HG02763 (cell line): ENCODE results near the gene HSDL2.
"Not testable (repeated sequence)": the region's sequence is repeated elsewhere in the genome, so short reads cannot be mapped to it uniquely, and the experiment has no call there.

ENCODE experiments used
- ATAC-seq: cut with Tn5 transposase; IDR thresholded peaks from one replicate; pipeline ENCODE4 v1.9.1; 2021; ENCODE audit warnings: mild to moderate bottlenecking, moderate library complexity; ENCODE audit not compliant: unreplicated experiment

HSDL2 gene

DNA sequence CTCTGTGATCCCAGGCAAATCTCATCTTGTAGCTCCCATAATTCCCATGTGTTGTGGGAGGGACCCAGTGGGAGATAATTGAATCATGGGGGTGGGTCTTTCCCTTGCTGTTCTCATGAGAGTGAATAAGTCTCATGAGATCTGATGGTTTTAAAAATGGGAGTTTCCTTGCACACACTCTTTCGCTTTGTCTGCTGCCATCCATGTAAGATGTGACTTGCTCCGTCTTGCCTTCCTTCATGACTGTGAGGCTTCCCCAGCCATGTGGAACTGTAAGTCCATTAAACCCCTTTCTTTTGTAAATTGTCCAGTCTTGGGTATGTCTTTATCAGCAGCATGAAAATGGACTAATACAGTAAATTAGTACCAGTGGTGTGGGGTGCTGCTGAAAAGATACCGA, 14.7 kb upstream of the HSDL2 start:
- ATAC-seq: not testable (repeated sequence)

DNA sequence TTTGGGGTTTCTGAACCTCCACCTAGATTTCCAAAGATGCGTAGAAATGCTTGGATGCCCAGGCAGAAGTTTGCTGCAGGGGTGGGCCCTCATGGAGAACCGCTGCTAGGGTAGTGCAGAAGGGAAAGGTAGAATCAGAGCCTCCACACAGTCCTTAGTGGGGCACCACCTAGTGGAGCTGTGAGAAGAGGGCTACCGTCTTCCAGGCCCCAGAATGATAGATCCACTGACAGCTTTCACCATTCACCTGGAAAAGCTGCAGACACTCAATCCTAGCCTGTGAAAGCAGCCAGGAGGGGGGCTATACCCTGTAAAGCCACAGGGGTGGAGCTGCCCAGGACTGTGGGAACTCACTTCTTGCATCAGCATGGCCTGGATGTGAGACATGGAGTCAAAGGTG, 13.3 kb upstream of the HSDL2 start:
- no peak for ATAC-seq

DNA sequence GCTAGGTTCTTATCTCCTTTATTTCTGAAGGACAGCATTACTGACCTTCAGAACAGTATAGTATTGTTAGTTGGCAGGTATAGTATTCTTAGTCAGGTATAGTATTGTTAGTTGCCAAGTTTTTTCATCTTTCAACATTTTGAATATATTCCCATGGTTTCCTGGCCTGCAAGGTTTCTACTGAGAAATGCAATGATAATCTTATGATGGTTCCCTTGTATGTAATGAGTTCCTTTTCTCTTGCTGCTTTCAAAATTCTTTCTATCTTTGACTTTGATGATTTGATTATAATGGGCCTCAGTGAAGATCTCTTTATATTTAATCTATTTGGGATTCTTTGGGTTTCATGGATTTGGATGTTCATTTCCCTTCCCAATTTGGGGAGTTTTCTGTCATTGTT, 12.4 kb upstream of the HSDL2 start:
- no peak for ATAC-seq

DNA sequence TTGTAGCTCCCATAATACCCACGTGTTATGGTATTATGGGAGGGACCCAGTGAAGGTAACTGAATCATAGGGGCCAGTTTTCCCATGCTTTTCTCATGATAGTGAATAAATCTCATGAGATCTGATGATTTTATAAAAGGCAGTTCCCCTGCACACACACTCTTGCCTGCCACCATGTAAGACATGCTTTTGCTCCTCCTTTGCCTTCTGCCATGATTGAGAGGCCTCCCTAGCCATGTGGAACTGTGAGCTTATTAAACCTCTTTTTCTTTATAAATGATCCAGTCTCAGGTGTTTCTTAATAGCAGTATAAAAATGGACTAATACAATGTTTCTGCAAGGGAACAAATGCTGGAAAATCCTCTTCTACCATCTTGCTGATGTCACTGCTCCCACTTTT, 10.1 kb upstream of the HSDL2 start:
- no peak for ATAC-seq

DNA sequence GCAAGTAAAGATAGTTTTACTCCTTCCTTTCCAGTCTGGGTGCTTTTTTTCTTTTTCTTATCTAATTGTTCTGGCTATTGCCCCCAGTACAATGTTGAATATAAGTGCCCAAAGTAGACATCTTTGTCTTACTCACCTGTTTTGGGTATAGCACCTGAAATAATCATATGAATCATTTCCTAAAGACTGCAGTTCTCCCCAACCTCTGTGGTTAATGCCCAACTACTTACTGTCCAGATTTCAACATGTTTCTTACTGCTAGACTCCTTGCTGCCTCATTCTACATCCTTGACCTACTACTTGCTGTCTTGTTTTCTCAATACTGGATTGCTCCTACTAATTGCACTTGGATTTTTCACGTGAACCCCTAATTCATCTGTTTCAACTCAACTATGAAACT, 8.8 kb upstream of the HSDL2 start:
- ATAC-seq: no peak

DNA sequence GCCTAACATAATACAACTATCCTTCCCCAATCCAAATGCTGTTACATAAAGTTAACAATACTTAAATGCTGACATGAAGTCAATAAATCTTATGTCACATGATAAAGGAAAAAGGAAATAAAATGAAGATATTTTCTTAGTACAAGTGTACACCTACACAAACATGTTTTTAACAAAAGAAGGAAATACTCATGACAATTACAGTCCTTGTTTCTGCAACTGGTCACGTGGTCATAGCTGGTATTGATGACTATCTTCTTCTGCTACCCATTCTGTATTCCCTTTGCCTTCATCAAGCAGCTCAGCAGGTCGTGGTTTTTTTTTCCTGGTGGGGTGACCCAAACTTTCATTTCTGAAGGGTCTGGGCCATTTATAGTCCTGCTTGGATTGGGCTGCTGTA, 6.2 kb upstream of the HSDL2 start:
- ATAC-seq: not testable (repeated sequence)

DNA sequence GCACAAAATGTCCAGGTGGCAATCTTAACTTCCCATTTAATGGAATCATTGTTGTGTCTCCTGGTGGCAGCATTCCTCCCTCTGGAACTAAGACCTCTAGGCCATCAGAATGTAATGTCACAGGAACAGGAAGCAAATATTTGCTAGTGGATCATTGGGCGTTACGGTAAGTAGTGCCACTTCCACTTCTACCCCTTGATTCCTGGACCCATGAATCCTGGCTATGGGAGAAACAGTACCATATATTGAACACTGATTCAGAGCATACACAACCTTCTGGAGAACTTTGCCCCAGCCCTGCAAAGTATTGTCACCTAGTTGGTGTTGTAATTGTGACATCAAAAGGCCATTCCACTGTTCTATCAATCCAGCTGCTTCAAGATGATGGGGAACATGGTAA, 5.7 kb upstream of the HSDL2 start:
- not testable (repeated sequence) for ATAC-seq

DNA sequence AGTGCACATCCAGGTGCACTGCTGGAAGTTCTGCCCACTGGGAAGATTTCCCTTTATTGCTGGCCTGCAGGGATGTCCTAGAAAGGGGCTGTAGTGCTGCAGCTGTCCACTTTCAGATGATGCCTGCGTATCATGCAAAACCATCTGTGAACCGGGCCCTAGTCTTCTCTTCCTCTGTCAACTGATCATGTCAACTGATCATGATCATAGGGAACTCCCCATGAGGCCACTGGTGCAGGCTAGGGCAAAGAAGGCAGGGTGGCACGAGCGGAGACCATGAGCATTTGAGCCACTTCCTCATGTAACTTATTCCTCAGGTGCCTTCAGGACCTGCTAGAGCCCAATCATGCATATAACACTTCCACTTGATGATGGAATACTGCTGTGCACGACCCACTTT, 4.5 kb upstream of the HSDL2 start:
- ATAC-seq: no peak

DNA sequence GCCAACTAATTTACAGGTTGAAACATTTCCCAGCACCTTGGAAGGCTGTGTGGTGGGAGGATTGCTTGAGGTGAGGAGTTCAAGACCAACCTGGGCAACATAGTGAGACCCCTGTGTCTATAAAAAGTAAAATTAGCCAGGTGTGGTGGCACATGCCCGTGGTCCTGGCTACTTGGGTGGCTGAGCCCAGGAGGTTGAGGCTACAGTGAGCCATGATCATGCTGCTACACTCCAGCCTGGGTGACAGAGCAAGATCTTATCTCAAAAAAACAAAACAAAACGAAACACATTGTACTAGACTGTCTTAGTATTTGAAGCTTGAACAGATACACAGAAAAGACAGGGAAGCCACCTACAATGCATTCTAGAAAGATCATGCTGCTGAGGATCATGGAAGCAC, 2.8 kb upstream of the HSDL2 start:
- no peak for ATAC-seq

DNA sequence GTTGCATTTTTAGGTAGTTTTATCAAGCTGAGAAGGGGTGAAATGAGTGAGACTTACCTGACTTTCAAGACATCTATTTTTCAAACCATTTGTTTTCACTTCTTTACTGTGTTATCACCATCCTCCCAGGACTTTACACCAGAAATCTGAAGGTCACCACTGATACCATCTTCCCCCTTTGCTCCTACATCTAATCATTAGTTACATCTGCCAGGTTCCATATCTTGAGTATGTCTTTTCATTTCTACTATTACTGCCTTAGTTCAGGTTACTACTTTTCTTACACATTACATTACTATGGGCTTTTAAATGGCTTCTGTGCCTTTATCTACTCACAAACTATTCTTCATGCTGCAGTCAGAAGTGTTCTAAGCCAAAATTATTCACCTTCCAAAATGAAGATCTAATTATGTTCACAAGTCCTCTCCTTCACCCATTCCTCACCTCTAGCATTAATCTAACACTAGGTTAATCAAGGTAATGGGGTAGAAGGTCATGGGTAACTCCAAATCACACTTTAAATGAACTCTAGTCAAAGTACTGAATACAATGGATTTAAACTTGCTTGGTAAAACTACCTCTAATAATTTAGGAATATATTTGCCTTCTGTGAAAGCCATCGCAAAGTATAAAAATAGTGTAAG, 2.1 kb upstream of the HSDL2 start:
- ATAC-seq: no peak

DNA sequence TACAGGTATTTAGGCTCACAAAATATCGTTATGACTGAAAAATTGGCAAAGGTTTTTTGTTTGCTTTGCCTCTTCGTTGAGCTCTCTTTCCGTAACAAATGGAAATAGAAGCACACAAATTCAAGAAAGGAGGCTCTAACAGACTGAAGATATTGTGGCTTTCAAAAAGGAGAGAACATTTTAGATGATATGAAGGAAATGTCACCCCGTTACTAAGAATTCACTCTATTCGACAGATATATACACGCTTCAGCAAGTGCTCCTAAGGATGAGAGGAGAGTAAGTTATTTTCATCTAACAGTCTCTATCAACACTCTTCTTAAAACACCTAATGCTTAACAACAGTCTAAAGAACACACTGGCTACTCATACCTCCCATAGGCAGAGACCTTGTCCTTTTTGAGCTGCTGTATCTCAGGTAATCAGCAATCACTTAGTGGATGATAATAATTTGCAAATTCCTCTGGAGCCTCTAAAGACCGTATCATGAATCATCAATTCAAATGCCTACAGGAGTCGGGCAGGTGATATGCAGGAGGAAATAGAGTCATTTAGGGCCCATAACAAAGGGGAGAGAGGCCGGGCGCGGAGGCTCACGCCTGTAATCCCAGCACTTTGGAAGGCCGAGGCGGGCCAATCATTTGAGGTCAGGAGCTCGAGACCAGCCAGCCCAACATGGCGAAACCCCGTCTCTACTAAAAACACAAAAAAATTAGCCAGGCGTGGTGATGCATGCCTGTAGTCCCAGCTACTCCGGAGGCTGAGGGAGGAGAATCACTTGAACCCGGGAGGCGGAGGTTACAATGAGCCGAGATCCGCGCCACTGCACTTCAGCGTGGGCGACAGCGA, 1.4 kb upstream of the HSDL2 start:
- ATAC-seq: no peak

DNA sequence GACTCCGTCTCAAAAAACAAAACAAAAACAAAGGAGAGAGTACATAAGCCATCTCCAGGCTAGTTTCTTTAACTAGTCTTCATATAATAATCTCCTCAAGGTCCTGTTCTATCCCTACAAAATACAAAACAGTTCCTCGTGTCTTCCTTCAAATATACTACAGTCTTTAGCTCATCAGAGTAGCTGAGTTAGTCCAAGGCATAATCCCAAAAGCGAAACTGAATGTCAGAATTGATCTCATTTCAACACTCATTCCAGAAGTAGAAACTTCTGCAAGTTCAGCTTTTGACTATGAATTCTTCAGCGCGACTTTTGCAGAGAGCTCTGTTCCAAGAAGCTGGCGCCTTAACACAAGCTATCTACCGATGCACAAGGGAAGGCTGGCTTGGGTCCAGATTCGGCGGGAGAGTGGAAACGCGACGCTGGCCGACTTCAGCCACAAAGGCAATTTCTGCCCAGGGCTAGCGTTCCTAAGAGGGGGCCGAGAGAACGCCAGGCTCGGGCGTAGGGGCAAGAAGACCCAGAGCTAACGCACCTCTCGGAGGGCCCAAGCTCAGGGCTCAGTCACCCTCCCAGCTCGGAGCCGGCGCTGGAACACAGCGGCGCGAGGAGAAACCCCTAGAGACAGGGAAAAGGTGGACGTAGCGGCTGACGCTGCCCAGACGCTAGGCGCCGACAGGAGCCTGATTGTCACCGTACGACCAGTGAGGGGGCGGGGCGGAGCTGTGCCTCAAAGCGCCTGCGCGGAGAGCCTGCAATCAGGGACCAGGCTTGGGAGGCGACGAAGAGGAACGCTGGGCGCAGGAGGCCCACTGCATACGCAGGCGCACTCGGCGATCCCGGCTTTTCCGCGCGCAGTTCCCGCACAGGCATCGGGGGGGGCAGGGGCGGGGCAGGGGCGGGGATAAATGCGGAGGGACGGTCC, 469 bp upstream of the HSDL2 start:
- peak; percentile 91 for ATAC-seq

DNA sequence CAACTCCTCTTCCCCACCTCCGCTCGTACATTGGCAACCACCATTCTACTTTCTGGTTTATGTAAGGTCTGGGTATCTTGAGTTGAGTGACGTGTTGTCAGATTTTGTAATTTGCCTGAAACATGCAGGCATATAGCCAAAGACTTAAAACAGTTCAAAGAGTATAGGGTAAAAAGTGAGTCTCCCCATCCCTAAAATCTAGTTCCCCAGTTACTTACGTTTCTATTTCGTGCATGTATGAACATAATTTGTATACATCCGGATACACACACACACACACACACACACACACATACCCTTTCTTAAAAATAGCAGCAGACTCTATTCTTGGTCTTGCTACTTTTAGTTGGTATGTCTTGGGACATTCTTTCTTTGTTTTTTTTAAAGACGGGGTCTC, 915 bp downstream of the HSDL2 start:
- ATAC-seq: no peak

DNA sequence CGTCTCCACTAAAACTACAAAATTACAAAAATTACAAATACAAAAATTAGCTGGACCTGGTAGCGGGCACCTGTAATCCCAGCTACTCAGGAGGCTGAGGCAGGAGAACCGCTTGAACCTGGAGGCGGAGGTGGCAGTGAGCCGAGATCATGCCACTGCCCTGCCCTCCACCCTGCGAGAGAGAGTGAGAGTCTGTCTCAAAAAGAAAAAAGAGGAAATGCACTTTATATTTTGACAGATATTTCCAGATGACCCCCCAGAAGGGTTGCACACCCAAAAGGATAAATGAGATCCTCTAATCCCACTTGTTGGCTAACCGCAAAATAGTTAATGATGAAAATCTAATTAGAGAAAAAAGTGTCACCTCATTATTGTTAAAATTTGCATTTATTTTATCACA, 2.2 kb downstream of the HSDL2 start:
- no peak for ATAC-seq

DNA sequence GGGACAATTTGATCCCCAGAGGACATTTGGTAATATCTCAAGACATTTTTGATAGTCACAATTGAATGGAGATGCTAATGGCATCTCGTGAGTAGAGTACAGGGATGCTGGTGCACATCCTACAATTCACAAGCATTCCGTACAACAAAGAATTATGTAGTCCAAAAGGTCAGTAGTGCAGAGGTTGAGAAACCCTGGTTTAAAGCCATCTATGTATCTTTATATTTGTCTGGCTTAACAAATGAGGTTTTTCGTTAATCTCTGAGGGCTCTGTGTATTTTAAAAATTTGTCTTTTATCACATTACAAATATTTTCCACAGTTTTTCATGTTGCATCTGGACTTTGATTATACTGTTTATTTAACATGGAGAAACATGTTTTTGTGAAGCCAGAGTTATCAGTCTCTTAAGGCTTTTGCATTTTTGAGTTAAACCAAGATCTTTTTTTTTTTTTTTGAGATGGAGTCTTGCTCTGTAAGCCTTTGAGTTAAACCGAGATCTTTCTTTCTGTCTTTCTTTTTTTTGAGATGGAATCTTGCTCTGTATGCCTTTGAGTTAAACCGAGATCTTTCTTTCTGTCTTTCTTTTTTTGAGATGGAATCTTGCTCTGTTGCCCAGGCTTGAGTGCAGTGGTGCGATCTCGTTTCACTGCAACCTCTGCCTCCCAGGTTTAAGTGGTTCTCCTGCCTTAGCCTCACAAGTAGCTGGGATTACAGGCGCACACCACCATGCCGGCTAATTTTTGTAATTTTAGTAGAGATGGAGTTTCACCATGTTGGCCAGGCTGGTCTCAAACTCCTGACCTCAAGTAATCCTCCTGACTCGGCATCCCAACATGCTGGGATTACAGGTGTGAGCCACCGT, 2.8 kb downstream of the HSDL2 start:
- ATAC-seq: no peak

DNA sequence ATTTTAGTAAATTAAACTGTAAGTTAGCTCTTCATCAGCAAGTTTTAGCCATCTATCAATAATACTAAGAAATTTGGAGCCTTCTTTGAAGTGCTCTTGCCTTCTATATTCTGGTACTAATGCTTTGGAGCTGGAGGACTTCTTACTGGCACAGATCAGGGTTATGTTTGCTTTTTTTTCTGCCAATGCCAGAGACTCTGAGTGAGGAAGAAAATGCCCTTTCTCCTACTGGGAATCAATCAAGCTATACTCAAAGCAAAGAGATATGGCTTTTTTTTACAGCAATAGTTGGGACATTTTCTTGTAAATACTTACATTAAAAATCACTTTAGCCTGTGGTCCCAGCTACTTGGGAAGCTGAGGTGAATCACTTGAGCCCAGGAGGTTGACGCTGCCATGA, 4.3 kb downstream of the HSDL2 start:
- ATAC-seq: no peak

DNA sequence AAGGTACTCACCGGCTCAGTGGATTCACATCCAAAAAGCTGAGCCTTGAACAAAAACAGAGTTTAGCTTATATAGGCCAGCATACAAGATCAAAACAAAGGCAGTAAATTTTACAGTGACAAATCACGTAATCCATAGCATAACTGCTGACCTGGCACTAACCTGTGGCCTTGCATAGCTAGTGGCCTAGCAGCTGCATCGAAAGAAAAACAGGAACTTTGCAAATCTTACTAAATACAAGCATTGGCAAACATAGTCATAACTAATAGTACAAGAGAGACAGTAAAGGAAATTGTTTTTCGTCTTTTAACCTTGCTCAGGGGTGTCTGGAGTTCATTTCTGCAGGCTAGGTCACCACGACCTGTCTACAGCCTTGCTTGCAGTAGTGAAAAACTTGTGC, 4.8 kb downstream of the HSDL2 start:
- no peak for ATAC-seq

DNA sequence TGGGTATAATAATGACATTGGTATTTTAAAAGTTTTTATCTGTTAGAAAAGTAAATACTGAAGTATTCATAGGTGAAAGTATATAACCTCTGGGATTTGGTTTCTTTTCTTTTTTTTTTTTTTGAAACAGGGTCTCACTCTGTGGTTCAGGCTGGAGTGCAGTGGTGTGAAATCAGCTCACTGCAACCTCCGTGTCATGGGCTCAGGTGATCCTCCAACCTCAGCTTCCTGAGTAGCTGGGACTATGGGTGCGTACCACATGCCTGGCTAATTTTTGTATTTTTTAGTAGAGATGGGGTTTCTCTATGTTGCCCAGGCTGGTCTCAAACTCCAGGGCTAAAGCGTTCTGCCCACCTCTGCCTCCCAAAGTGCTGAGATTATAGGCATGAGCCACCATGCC, 7.2 kb downstream of the HSDL2 start:
- ATAC-seq: no peak

DNA sequence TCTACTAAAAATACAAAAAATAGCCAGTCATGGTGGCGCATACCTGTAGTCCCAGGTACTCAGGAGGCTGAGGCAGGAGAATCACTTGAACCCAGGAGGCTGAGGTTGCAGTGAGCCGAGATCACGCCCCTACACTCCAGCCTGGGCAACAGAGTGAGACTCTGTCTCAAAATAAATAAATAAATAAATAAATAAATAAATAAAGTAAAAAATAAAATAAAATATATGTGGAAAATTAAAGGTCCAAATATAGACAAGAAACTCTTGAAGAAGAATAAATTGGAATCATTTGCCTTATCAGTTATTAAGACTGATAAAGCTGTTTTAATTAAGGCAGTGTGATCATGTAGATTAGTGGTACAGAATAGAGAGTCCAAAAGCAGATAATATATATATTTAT, 10.0 kb downstream of the HSDL2 start:
- not testable (repeated sequence) for ATAC-seq

DNA sequence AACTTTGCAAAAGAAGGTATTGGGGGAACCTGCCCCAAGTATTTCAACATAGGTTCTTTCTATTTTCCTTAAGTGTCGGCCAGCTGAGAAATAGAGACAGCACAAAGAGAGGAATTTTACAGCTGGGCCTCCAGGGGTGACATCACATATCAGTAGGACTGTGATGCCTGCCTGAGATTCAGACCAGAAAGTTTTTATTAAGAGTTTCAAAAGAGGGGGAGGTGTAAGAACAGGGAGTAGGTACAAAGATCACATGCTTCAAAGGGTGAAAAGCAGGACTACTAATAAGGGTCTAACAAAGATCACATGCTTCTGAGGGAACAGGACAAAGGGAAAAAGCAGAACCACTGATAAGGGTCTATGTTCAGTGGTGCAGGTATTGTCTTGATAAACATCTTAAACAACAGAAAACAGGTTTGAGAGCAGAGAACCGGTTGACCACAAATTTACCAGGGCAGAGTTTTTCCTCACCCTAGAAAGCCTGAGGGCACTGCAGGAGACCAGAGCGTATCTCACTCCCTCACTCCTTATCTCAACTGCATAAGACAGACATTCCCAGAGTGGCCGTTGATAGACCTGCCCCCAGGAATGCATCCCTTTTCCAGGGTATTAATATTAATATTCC, 12.1 kb downstream of the HSDL2 start:
- ATAC-seq: not testable (repeated sequence)
